Right renal pelvis (tissue), 4 donors: ENCODE measurements around the gene FILIP1. TPM values are rescaled to one million over a fixed set of nuclear protein-coding genes. Genes with fewer than 3 reads are reported as not detected.
"Not testable (repeated sequence)": the region's sequence is repeated elsewhere in the genome, so short reads cannot be mapped to it uniquely, and the experiment has no call there.

ENCODE experiments used
- DNase-seq, 4 donors: peaks; one replicate each; pipeline ENCODE4 v3.0.0-alpha.2; 2013; ENCODE audit warnings: low read depth in 4 of 4, low spot score in 3 of 4, missing footprints in 1 of 4
- polyA plus RNA-seq, 4 donors: library from polyadenylated mRNA; unstranded; fragments of 120-200 nt; gene quantifications; one replicate each; pipeline ENCODE4 v1.2.1, GENCODE V29; 2013; ENCODE audit not compliant: insufficient read length in 4 of 4

FILIP1 gene
- polyA plus RNA-seq, 4 donors, result 2.4 to 3.3 (median 3.0) TPM

GRCh38 chr6:75458895-75459294, 34.7 kb downstream of the FILIP1 start:
- no peak for DNase-seq

- no peak for DNase-seq
Measured at GRCh38 chr6:75450903-75451302, 42.7 kb downstream of the FILIP1 start.

DNA sequence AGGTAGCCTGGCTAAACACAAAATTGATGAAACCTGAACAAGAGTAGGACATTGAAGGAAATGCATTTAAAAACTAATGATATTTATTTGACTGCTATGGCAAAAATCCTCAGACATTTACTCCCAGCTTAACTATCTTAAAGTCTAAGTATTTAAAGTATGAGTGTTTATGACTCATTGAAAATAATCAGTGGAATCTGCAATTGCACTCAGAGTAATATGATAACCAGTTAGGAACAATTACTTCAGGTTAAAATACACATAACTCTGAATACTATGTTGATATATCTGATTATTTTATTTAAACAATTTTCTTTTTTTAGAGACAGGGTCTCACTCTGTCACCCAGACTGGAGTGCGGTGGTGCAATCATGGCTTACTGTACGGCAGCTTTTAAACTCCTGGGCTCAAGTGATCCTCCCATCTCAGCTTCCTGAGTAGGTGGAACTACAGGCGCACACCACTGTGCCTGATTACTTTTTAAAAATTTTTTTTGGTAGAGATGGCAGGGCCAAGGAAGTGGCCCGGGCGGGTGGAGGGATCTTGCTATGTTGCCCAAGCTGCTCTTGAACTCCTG, 43.9 kb downstream of the FILIP1 start:
- DNase-seq, result no peak

GRCh38 chr6:75446241-75446880, 47.2 kb downstream of the FILIP1 start:
- DNase-seq, result no peak

- no peak for DNase-seq
Measured at GRCh38 chr6:75445738-75446137, 47.9 kb downstream of the FILIP1 start.

DNA sequence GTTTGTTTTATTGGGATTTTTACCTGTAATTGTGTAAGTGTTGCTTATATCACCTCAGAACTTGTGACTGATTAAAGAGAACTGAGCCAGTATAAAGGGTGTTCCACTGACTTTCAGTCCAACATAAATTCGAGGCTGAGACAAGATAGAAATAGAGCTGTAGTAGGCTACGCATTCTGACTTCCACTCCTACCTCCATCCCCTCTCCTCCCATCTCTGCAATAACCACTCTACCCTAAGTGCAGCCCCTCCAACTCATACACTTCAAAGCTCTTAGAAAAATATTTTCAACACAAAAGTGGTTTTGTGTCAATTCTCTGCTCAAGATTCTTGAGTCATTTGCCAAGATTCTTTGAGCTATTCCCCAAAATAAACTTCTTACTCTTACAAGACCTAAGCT, 48.7 kb downstream of the FILIP1 start:
- DNase-seq, result no peak

DNA sequence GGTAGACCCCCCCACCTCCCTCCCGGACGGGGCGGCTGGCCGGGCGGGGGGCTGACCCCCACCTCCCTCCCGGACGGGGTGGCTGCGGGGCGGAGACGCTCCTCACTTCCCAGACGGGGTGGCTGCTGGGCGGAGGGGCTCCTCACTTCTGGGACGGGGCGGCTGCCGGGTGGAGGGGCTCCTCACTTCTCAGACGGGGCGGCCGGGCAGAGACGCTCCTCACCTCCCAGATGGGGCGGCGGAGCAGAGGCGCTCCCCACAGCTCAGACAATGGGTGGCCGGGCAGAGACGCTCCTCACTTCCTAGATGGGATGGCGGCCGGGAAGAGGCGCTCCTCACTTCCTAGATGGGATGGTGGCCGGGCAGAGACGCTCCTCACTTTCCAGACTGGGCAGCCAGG, 51.7 kb downstream of the FILIP1 start:
- DNase-seq, result not testable (repeated sequence)

DNA sequence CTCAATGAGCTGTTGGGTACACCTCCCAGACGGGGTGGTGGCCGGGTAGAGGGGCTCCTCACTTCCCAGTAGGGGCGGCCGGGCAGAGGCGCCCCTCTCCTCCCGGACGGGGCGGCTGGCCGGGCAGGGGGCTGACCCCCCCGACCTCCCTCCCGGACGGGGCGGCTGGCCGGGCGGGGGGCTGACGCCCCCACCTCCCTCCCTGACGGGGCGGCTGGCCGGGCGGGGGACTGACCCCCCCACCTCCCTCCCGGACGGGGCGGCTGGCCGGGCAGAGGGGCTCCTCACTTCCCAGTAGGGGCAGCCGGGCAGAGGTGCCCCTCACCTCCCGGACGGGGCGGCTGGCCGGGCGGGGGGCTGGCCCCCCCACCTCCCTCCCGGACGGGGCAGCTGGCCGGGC, 52.1 kb downstream of the FILIP1 start:
- not testable (repeated sequence) for DNase-seq

GRCh38 chr6:75438442-75439116, 55.0 kb downstream of the FILIP1 start:
- DNase-seq, result no peak

GRCh38 chr6:75438013-75438431, 55.6 kb downstream of the FILIP1 start:
- no peak for DNase-seq

- no peak for DNase-seq
Measured at GRCh38 chr6:75437421-75437891, 56.1 kb downstream of the FILIP1 start.

DNA sequence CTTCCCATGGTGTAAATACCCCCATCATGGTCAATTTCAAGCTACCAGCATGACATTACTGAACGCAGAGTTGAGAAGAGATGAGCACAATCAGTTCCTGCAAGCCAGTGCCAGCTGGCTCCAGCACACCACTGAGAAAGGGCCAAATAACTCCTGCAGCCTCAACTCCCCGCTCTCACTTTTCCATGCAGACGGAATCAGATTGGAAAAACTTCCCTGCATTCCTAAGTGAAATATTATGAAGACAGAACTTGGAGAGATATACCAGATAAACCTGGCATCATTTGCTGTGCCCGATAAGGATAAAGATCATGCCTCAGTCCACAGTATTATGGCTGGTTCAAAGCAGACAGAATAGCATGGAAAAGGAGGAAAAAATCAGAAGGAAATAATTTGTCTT, 56.7 kb downstream of the FILIP1 start:
- DNase-seq, result no peak

DNA sequence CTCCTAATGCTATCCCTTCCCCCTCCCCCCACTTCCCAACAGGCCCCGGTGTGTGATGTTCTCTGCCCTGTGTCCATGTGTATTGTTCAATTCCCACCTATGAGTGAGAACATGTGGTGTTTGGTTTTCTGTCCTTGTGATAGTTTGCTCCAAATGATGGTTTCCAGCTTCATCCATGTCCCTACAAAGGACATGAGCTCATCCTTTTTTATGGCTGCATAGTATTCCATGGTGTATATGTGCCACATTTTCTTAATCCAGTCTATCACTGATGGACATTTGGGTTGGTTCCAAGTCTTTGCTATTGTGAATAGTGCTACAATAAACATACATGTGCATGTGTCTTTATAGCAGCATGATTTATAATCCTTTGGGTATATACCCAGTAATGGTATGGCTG, 60.8 kb downstream of the FILIP1 start:
- DNase-seq, result not testable (repeated sequence)

- no peak for DNase-seq
Measured at GRCh38 chr6:75431379-75431778, 62.2 kb downstream of the FILIP1 start.

DNA sequence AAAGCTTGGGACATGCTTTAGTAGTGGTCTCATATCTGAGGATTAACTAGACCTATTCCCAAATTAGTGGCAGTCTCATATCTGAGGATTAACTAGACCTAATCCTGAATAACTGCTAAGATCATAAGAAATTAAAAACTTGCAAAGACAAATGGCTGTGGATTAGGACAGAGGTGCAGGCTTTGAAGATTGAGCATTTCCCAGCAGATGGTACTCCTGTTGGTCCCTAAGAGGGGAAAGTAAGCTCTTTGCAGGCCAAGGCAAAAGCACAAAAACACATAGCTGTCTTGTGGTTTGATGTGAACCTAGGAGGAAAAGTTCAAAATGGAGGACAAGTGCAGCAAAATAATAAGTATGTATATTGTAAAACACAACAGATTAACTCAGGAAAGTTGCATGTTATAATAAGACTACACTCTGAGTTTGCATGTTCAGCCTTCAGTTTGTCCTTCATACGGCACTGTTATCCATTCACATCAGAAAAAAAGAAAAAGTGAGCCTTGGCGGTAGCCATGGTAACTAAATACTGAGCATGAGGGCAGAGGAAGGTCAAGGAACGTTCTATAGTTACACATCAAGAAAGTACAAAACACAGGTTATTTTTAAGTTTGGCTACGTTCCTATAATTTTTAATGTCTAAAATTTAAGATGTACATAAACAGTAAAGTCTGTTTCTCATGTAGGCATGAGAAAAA, 62.8 kb downstream of the FILIP1 start:
- peak in 1 of 4 donors; percentile 14 for DNase-seq

- no peak for DNase-seq
Measured at GRCh38 chr6:75429061-75429703, 64.4 kb downstream of the FILIP1 start.

DNA sequence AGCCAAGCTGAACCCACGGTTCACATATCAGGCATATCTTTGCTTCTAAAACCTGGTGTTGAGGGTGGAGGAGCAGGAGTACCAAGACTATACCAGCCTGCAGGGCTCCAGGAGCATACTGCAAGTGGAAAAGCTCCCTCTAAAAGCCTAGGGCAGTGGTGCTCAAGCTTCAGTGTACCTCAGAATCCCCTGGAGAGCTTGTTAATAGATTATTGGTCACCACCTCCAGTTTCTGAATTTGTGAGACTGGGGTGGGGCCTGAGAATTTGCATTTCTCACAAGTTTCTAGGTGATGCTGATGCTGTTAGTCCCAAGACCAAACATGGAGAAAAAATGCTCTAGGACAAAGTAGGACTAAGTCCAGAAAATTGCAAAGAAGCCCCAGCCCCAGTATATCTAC, 65.4 kb downstream of the FILIP1 start:
- no peak for DNase-seq

- DNase-seq, result no peak
Measured at GRCh38 chr6:75427329-75427728, 66.3 kb downstream of the FILIP1 start.

GRCh38 chr6:75424618-75425548, 68.7 kb downstream of the FILIP1 start:
- DNase-seq, result no peak

GRCh38 chr6:75423386-75423785, 70.2 kb downstream of the FILIP1 start:
- DNase-seq, result no peak
